AG09309 (cell line): ENCODE results near the gene CDH12.
A peak's percentile ranks its signal among the peaks of the same experiment; 100 is the strongest.

Experiments used
- DNase-seq: peaks from one replicate; pipeline ENCODE4 v3.0.0-alpha.2; 2010; ENCODE audit warnings: low read depth
- H3K4me3 ChIP-seq: 2 replicates; pipeline ENCODE4 v1.5.1; 2011; ENCODE audit warnings: mild to moderate bottlenecking, low read depth, low read length, moderate library complexity; ENCODE audit not compliant: control insufficient read depth
- CTCF ChIP-seq: IDR thresholded peaks from 2 replicates; pipeline ENCODE4 v1.5.1; 2011; ENCODE audit warnings: mild to moderate bottlenecking, low read depth, low read length, inconsistent platforms; ENCODE audit not compliant: insufficient read depth, control insufficient read depth; ENCODE audit errors: missing control alignments

Gene CDH12

GRCh38 chr5:21820527-21820926 is 1032.6 kb downstream of the CDH12 start:
- no peak for DNase-seq
- TF ChIP-seq CTCF = no peak
- no peak overlapping the region for H3K4me3 ChIP-seq

- DNase-seq = no peak
- no peak overlapping the region for H3K4me3 ChIP-seq
- TF ChIP-seq CTCF = no peak
Measured at GRCh38 chr5:21818370-21818720, 1034.8 kb downstream of the CDH12 start.

- TF ChIP-seq CTCF = no peak
- H3K4me3 ChIP-seq = no peak overlapping the region
- no peak for DNase-seq
Measured at GRCh38 chr5:21817668-21818369, 1035.3 kb downstream of the CDH12 start.

GRCh38 chr5:21810737-21811316 is 1042.3 kb downstream of the CDH12 start:
- H3K4me3 ChIP-seq = no peak overlapping the region
- DNase-seq = no peak
- TF ChIP-seq CTCF = peak; percentile 19

GRCh38 chr5:21809611-21810010 is 1043.5 kb downstream of the CDH12 start:
- no peak overlapping the region for H3K4me3 ChIP-seq
- TF ChIP-seq CTCF = no peak
- DNase-seq = no peak

GRCh38 chr5:21807953-21808352 is 1045.2 kb downstream of the CDH12 start:
- no peak for DNase-seq
- TF ChIP-seq CTCF = no peak
- H3K4me3 ChIP-seq = no peak overlapping the region

- TF ChIP-seq CTCF = no peak
- DNase-seq = no peak
Measured at GRCh38 chr5:21806943-21807342, 1046.2 kb downstream of the CDH12 start.

More at GRCh38 chr5:21806943-21807342, 1046.2 kb downstream of the CDH12 start:
- H3K4me3 ChIP-seq = no peak overlapping the region
